ENCODE measurements around the gene ASIC3.
"Not testable (repeated sequence)": the region's sequence is repeated elsewhere in the genome, so short reads cannot be mapped to it uniquely, and the experiment has no call there.

Gene ASIC3

DNA sequence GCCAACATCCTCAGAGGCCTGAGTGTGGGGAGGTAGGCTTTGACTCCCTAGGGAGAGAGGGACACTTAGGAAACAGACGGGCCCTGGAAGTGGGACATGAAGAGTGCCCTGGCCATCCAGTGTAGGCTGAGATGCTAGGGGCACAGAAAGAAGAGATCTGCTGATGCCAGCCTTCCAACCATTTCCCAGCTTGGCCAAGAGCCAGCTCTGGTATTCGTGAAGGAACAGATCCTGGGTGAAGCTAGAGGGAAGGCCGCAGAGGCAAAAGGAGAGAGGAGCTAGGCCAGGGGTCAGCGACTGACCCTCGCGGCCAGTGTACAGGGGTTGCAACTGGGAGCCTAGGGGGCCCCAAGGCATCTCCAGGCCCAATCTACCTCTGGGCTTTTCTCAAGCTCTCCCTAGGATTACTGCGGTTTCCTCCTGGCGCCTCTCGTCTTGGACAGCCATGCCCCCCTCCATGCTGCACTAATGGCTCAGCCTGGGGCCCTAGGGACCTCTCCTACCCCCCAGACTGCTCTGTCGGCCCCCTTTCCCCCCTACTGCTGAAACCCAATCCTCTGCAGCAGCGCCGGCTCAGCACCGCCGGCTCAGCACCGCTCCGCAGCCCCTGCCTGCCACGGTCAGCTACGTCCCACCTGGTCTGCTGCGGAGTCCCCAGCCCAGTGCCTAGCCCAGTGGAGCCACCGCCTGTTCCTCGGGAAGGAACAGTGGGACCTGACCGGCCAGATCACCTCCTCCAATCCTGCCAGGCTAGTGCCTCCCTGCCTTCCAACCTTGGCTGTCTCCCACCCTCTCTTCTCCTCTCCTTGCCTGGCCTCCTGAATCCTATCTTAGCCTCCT, at the start of gene ASIC3:
ASIC3 (plus strand) TSS at position 556 of the 840 bp plus-strand sequence. CDS start 355 bp downstream, outside the sequence.
- DNase-seq: no peak

DNA sequence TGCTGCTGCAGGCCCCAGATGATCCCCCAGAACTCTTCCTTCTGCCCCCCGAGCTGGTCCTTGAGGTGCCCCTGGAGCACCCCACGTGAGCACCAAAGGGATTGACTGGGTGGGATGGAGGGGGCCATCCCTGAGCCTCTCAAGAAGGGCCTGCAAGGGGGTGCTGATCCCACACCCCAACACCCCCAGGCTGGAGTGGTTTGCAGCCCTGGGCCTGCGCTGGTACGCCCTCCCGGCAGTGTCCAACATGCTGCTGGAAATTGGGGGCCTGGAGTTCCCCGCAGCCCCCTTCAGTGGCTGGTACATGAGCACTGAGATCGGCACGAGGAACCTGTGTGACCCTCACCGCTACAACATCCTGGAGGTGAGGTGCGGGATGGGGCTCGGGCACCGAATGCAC, 49.3 kb upstream of the ASIC3 start:
- no peak for DNase-seq

DNA sequence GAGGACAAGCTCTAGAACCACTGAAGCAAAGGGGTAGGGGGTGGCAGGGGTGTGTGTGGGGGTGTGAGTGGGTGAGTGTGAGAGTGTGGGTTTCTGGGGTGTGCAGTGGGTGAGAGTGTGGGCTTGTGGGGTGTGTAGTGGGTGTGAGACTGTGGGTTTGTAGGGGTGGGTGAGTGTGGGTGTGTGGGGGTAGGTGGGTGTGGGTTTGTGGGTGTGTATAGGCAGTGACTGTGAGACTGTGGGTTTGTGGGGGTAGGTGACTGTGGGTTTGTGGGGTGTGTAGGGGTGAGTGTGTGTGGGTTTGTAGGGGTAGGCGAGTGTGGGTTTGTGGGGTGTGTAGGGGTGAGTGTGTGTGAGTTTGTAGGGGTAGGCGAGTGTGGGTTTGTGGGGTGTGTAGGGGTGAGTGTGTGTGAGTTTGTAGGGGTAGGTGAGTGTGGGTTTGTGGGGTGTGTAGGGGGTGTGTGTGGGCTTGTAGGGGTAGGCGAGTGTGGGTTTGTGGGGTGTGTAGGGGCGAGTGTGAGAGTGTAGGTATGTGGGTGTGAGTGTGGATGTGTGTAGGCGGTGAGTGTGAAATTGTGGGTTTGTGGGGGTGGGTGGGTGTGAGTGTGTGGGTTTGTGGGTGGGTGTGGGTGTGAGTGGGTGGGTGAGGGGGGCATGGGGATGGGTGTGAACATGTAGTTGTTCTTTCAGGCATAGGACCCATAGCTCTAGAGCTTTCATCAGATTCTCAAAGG, 48.7 kb upstream of the ASIC3 start:
- no peak for DNase-seq

DNA sequence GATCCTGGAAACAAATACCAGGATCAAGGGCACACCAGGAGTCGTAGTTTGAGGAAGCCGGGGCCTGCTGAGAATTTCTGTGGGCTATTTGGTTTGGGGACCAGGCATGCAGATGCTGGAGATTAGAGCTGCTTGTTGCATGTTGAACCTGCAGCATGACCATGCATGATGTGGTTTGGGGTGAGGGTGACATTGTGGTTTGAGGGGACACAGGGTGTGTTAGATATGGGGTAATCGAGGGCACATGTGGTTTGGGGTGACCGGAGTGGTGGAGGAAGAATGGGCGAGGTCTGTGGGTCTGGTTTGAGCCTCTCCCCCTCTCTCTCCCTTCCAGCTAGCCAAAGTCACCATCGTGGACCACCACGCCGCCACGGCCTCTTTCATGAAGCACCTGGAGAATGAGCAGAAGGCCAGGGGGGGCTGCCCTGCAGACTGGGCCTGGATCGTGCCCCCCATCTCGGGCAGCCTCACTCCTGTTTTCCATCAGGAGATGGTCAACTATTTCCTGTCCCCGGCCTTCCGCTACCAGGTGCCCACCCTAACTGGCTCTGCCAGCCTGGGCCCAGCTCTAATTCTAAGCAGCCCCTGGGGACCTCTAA, 47.3 kb upstream of the ASIC3 start:
- no peak for DNase-seq

DNA sequence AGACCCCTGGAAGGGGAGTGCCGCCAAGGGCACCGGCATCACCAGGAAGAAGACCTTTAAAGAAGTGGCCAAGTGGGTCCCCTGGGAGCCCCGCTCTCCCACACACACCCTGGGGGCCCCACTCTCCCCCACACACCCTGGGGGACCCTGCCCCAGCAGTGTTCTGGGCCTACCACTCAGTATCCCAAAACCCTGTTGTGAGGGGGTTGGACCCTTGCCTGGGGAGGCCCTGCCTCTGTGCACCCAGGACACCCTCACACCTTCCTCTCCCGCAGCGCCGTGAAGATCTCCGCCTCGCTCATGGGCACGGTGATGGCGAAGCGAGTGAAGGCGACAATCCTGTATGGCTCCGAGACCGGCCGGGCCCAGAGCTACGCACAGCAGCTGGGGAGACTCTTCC, 46.8 kb upstream of the ASIC3 start:
- no peak for DNase-seq

DNA sequence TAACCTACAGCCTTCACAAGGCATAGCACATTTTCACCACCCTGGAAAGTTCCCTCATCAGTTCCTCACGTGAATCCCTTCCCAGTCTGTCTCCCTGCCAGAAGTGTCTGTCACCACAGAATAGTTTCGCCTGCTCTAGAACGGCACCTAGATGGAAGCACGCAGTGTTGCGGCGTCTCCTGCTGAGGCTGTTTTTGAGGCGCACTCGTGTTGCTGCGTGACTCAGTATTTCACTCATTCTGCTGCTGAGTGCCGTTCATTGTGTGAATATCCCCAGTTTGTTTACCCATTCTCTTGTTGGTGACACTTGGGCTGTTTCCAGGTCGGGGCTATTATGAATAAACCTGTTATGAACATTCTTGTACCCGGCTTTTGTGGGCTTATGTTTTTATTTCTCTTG, 44.8 kb upstream of the ASIC3 start:
- no peak for DNase-seq

DNA sequence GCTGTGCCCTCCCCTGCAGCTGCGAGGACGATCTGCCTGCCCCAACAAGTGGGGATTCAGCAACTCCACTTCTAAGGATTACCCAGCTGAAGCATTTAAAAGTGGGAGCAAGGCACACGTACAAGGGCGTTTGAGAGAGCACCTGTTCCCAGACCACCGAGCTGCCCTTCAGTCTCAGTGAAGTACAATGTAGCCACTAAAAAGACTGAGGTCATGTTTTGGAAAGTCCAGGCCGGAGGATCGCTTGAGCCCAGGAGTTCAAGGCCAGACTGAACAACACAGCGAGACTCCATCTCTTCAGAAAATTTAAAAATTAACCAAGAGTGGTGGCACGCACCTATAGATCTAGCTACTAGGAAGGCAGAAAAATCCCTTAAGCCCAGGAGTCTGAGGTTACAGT, 42.8 kb upstream of the ASIC3 start:
- DNase-seq: no peak

DNA sequence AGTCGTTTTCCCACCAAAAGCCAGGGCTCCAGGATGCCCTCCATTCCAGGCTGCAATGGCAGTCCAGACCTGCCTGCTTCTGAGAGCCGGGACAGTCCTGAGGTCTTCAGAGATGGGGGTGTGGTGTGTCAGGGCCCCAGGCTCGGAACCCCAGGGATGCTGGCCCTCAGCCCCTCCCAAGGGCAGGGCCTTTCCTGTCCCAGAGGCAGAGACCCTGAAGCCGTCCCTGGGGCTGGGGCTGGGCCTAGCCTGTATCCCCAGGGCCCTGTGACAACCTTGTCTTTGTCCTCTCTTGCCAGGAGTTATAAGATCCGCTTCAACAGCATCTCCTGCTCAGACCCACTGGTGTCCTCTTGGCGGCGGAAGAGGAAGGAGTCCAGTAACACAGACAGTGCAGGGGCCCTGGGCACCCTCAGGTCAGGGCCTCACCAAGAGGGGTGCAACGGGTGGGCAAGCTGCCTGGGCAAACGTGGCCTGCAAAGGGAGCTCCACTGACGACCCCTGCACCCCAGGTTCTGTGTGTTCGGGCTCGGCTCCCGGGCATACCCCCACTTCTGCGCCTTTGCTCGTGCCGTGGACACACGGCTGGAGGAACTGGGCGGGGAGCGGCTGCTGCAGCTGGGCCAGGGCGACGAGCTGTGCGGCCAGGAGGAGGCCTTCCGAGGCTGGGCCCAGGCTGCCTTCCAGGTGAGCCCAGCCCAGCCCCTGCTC, 41.6 kb upstream of the ASIC3 start:
- DNase-seq: no peak

DNA sequence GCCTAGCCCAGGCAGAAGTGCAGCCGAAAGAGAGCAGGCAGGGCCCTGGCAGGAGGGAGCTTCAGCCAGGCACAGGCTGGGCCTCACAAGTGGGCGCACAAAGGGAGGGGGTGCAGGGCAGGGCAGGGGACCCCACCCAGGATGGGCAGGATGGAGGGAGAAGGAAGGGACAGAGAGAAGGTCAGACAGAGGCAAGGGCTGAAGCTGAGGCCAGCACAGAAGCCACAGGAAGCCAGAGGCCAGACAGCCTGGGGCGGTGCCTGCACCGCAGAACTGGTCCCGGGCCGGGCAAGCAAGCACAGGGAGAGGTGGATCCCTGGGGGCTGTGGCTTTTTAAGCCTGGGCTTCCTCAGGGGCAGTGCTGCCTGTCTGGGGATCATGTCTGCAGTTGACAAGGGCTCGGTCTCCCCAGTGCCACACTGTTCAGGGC, 40.8 kb upstream of the ASIC3 start:
- DNase-seq: no peak

DNA sequence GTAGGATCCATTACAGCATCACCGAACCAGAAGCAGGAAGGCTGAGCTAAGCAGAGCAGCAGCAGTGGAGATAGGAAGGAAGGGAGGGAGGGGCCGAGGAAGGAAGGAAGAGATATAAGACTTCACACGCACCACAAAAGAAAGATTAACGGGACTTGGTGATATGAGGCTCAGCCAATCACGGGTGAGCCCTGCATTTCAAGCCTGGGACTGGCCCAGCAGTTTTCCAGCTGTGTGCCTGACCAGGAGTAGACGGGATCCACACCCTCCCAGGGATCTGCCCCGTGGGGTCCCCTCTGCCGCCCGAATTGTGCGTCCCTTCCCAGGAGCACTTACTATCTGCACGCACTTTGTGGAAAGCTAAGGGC, 40.2 kb upstream of the ASIC3 start:
- DNase-seq: peak; percentile 64

DNA sequence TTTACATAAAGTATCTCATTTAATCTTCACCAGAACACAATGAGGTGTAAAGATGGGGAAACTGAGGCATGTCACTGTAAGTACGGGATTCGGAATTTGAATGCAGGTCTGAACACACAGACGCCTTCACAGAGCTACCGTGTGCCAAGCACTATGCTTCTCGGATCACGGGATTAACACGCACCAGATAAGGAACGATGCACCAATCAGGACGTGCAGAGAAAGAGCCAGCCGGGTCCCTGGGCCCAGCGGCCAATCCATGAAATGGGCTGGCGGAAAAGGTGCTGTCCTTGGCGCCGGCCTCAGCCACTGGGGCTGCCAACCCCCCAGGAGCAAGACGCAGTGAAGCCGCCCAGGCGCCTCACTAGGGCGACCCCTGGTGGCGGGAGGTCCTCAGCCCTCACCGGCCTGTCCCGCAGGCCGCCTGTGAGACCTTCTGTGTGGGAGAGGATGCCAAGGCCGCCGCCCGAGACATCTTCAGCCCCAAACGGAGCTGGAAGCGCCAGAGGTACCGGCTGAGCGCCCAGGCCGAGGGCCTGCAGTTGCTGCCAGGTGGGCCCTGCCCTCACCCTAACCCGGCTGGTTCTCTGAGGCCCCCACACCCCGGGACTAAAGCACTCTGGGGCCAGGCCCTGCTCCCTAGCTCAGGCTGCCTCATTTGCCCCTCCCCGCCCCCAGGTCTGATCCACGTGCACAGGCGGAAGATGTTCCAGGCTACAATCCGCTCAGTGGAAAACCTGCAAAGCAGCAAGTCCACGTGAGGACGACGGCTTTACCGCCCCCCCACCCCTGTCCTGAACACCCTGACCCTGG, 39.6 kb upstream of the ASIC3 start:
- DNase-seq: peak; percentile 92

DNA sequence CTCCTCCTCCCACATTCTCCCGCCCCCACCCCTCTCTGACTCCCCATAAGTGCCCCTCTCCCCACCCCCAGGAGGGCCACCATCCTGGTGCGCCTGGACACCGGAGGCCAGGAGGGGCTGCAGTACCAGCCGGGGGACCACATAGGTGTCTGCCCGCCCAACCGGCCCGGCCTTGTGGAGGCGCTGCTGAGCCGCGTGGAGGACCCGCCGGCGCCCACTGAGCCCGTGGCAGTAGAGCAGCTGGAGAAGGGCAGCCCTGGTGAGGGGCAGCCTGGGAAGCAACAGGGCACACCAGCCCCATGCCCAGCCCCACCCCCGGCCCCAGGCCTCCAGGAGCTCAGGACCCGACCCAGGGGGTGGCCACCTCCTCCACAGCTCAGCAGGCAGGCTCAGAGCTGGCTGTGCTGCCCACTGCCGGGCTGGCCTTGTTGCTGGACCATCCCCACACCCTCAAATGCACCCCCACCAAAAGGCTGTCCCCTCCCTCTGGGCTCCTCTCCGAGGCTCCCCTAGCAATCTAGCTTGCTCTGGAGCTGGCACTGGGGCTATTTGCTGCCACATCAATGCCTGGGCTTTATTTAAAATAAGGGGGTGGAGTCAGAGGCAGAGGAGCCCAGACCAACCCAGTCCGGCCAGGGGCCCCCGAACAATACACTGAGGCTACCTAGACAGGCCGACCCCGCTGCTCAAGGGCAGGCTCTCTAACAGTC, 38.8 kb upstream of the ASIC3 start:
- no peak for DNase-seq

DNA sequence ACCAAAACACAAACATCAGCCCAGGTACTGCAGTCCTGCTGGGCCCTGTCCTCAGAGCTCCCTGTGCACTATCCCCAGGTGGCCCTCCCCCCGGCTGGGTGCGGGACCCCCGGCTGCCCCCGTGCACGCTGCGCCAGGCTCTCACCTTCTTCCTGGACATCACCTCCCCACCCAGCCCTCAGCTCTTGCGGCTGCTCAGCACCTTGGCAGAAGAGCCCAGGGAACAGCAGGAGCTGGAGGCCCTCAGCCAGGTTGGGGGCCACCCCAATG, 38.4 kb upstream of the ASIC3 start:
- DNase-seq: no peak

DNA sequence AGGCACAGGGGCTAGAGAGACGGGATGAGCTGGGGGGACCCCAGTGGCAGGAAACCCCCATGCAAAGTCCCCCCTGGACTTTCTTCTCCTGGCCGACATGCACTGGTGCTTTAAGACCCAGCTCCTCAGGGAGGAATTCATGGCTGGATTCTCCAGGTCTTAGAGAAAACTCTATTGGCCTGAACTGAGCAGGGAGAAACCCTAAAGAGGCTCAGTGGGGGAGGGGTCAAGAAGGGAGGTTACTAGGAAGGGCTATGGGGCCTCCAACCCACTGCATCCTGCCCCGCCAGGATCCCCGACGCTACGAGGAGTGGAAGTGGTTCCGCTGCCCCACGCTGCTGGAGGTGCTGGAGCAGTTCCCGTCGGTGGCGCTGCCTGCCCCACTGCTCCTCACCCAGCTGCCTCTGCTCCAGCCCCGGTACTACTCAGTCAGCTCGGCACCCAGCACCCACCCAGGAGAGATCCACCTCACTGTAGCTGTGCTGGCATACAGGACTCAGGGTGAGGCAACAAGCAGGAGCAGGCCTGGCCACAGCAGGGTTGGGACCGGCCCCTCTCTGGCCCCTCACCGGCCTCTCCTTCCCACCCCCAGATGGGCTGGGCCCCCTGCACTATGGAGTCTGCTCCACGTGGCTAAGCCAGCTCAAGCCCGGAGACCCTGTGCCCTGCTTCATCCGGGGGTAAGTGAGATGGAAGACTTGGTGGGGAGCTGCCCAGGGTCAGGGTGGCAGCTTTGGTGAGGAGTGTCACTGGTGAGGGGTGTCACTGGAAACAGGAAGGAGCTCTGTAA, 37.8 kb upstream of the ASIC3 start:
- peak; percentile 48 for DNase-seq

DNA sequence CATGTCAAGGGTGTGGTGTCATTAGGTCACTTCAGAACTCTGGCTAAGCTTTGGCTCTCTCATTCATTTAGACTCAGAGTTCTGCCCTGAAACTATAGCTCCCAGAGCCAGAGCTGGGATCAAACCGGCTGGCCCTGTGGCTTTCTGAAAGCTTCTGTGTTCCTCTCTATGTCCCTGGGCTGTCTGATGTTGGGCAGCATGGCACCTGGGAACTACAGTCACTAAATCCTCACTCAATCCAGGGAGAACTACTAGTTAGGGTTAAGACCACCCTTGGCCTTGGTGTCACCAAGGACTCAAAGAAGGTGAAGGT, 37.3 kb upstream of the ASIC3 start:
- no peak for DNase-seq

DNA sequence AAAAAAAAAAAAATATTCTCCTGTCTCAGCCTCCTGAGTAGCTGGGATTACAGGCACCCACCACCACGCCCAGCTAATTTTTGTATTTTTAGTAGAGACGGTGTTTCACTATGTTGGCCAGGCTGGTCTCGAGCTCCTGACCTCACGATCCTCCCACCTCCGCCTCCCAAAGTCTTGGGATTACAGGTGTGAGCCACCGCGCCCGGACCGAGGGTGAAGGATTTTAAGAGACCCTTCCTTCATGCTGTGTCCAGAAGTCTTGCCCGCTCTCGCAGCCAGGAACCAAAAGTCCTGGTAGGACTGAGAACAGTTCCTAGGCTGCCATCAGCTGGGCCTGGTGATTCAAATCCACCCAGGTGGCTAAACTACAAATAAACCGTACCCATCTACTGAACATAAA, 36.7 kb upstream of the ASIC3 start:
- not testable (repeated sequence) for DNase-seq

DNA sequence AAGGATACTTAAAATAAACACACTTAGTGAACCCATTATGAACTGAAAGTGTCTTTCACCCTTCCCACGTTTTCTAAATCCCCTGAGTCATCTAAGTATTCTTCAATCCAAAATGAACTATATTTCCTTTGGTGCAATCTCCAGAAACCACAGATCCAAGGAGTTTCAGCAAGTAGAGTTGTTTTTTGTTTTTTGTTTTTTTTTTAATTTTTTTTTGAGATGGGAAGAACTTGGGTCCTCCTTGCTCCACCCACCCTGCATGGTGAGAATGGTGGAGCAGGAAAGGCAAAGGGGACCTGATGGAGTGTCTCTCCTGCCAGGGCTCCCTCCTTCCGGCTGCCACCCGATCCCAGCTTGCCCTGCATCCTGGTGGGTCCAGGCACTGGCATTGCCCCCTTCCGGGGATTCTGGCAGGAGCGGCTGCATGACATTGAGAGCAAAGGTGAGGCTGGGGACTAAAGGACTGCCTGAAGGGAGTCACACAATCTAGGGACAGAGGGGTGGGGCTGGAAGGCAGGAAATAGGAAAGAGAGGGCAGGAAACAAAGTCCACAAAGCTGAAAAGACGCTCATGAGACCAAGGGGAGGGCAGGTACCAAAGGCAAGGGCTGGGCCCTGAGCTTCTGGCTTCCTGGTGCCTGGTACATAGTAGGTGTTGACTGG, 36.2 kb upstream of the ASIC3 start:
- no peak for DNase-seq

DNA sequence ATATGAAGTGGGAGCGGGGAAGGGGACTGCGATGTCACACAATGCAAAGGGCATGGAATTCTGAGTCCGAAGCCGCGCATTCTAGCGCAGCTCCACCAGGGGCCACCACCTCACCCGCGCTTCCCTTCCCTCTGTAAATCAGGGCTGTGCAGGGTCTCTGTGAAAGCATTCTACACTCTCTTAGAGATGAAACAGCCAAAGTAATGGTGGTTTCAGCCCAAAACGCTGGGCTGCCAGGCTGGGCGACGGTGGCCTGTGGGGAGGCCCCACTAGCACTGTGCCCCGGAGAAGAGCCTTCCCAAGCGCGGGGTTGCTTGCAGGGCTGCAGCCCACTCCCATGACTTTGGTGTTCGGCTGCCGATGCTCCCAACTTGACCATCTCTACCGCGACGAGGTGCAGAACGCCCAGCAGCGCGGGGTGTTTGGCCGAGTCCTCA, 35.4 kb upstream of the ASIC3 start:
- DNase-seq: no peak

DNA sequence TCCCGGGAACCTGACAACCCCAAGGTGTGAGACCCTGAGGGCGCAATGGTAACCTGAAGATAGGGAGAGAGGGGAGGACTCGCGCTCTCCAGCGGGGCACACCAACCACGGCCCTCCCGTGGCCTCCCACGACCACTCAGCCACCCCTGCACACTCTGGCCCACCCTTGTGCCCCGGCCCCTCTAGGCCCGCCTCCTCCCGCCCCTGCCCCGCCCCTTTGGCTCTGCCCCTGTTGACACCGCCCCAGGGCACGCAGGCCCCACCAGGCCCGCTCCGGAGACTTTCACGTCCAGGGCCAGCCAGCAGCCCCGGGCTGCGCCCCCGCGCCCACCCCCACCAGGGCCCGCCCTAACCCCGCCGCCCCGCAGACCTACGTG, 35.0 kb upstream of the ASIC3 start:
- DNase-seq: no peak

DNA sequence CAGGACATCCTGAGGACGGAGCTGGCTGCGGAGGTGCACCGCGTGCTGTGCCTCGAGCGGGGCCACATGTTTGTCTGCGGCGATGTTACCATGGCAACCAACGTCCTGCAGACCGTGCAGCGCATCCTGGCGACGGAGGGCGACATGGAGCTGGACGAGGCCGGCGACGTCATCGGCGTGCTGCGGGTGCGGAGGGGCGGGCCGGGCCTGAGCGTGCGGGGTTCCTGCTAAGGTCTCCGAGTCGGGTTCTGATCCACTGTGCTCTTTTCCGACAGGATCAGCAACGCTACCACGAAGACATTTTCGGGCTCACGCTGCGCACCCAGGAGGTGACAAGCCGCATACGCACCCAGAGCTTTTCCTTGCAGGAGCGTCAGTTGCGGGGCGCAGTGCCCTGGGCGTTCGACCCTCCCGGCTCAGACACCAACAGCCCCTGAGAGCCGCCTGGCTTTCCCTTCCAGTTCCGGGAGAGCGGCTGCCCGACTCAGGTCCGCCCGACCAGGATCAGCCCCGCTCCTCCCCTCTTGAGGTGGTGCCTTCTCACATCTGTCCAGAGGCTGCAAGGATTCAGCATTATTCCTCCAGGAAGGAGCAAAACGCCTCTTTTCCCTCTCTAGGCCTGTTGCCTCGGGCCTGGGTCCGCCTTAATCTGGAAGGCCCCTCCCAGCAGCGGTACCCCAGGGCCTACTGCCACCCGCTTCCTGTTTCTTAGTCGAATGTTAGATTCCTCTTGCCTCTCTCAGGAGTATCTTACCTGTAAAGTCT, 34.4 kb upstream of the ASIC3 start:
- DNase-seq: peak; percentile 93
